GM12878 (cell line): ENCODE measurements around the gene NOVA2. TPM values are rescaled to one million over a fixed set of nuclear protein-coding genes. Genes with fewer than 3 reads are reported as not detected.

Experiments
- ATAC-seq: fragments of 200-7000 bp; cut with Tn5 transposase; 3 replicates; pipeline ENCODE4 v1.9.1; 2020; ENCODE audit warnings: mild to moderate bottlenecking, moderate library complexity
- BruUV-seq: library from RNA; stranded (reverse); fragments of 400-500 nt; replicated peaks from 2 replicates; lab custom pipeline; 2021; lab: Mats Ljungman, UMichigan
- CTCF ChIA-PET: fragments of 300-600 bp; sonication (Branson Sonifier 250); formaldehyde crosslinking; extraction: SDS; loops from one replicate; lab custom pipeline; 2021; ENCODE audit warnings: inconsistent platforms; lab: Yijun Ruan, JAX
- POLR2A ChIA-PET: fragments of 350-600 bp; formaldehyde crosslinking; extraction: SDS; loops from one replicate; lab custom pipeline; 2021; ENCODE audit warnings: inconsistent platforms; lab: Charles Lee
- RAD21 ChIA-PET: fragments of 300-600 bp; sonication (Branson Sonifier 250); formaldehyde crosslinking; loops from one replicate; lab custom pipeline; 2023; ENCODE audit warnings: antibody characterized with exemption; ENCODE audit not compliant: unreplicated experiment; lab: Charles Lee
- SMC1A ChIA-PET: fragments of 300-600 bp; sonication (Branson Sonifier 250); formaldehyde crosslinking; loops from one replicate; lab custom pipeline; 2023; ENCODE audit not compliant: unreplicated experiment, uncharacterized antibody; lab: Charles Lee
- DNase-seq: peaks from one replicate; pipeline ENCODE4 v3.0.0-alpha.2; 2011; ENCODE audit warnings: low read depth, low spot score
- FAIRE-seq: peaks from 3 replicates; lab custom pipeline; 2011; peaks lifted over from hg19 to GRCh38; lab: Jason Lieb, UNC
- H2AFZ ChIP-seq: 2 replicates; pipeline ENCODE4 v1.6.0; 2011; ENCODE audit warnings: low read depth, low read length, control low read depth; ENCODE audit not compliant: control insufficient read depth
- H3K27ac ChIP-seq: 2 replicates; pipeline ENCODE4 v1.5.1; 2011; ENCODE audit warnings: control low read depth; ENCODE audit not compliant: control insufficient read depth, insufficient read depth
- H3K27me3 ChIP-seq, 2 experiments: replicated peaks in 1 of 2; 2 replicates each; pipeline versions ENCODE4 v1.6.0 to v1.6.1; 2011; ENCODE audit warnings: low read length in 1 of 2; ENCODE audit not compliant: control insufficient read depth in 2 of 2, insufficient read depth in 2 of 2
- H3K36me3 ChIP-seq, 2 experiments: 2 replicates each; pipeline ENCODE4 v1.5.1; 2011; ENCODE audit warnings: low read length in 1 of 2; ENCODE audit not compliant: control insufficient read depth in 2 of 2, insufficient read depth in 2 of 2
- H3K4me1 ChIP-seq: 2 replicates; pipeline ENCODE4 v1.6.1; 2011; ENCODE audit warnings: mild to moderate bottlenecking, low read length, moderate library complexity, mixed read lengths; ENCODE audit not compliant: control insufficient read depth, insufficient read depth
- H3K4me2 ChIP-seq: 2 replicates; pipeline ENCODE4 v1.6.0; 2011; ENCODE audit warnings: control low read depth; ENCODE audit not compliant: control insufficient read depth, insufficient read depth
- H3K4me3 ChIP-seq: fragments of 200-600 bp; sonication (generic); 2 replicates; pipeline ENCODE4 v1.5.1; 2016
- H3K79me2 ChIP-seq: 2 replicates; pipeline ENCODE4 v1.6.0; 2011; ENCODE audit warnings: low read length; ENCODE audit not compliant: control insufficient read depth, insufficient read depth
- H3K9ac ChIP-seq: 2 replicates; pipeline ENCODE4 v1.8.0; 2011; ENCODE audit warnings: low read length, control low read depth, mixed read lengths; ENCODE audit not compliant: control insufficient read depth, insufficient read depth
- H3K9me3 ChIP-seq: replicated peaks from 3 replicates; pipeline ENCODE4 v1.5.1; 2011; ENCODE audit warnings: mild to moderate bottlenecking, low read length; ENCODE audit not compliant: control insufficient read depth, insufficient read depth
- H4K20me1 ChIP-seq: 2 replicates; pipeline ENCODE4 v1.6.0; 2011; ENCODE audit not compliant: control insufficient read depth, insufficient read depth
- BCLAF1 ChIP-seq: fragments of 450-650 bp; IDR thresholded peaks from 2 replicates; pipeline ENCODE4 v1.6.1; 2017; ENCODE audit warnings: antibody characterized with exemption, mild to moderate bottlenecking, moderate library complexity
- BHLHE40 ChIP-seq, 2 experiments: fragments of 450-650 bp in 1 of 2; IDR thresholded peaks; 2 replicates each; pipeline ENCODE4 v1.6.1; 2011 to 2017; ENCODE audit warnings: low read depth in 2 of 2, borderline replicate concordance in 1 of 2, improper control_type of control experiment in 1 of 2, low read length in 1 of 2, mild to moderate bottlenecking in 1 of 2
- E2F4 ChIP-seq: IDR thresholded peaks from 2 replicates; pipeline ENCODE4 v1.6.1; 2012; ENCODE audit warnings: low read depth, low read length, improper control_type of control experiment
- FOXK2 ChIP-seq: fragments of 450-650 bp; IDR thresholded peaks from 2 replicates; pipeline ENCODE4 v1.6.1; 2017; ENCODE audit warnings: mild to moderate bottlenecking, moderate library complexity
- GABPA ChIP-seq: IDR thresholded peaks from 2 replicates; pipeline ENCODE4 v1.6.1; 2014; ENCODE audit warnings: antibody characterized with exemption, low read depth, mild to moderate bottlenecking, inconsistent platforms
- NBN ChIP-seq: fragments of 450-650 bp; IDR thresholded peaks from 2 replicates; pipeline ENCODE4 v1.6.1; 2016
- POU2F2 ChIP-seq: IDR thresholded peaks from 3 replicates; pipeline ENCODE4 v1.6.1; 2011; ENCODE audit warnings: low read depth, mild to moderate bottlenecking, low read length, borderline replicate concordance
- RAD21 ChIP-seq: IDR thresholded peaks from 2 replicates; pipeline ENCODE4 v1.6.1; 2011; ENCODE audit warnings: mild to moderate bottlenecking, low read depth, low read length, moderate library complexity; ENCODE audit not compliant: insufficient read depth
- RCOR1 ChIP-seq: conservative IDR thresholded peaks from 2 replicates; pipeline ENCODE4 v1.6.1; 2012; ENCODE audit warnings: low read depth, low read length, improper control_type of control experiment
- SMAD5 ChIP-seq: IDR thresholded peaks from 2 replicates; pipeline ENCODE4 v1.6.1; 2016; ENCODE audit warnings: antibody characterized with exemption, low read depth
- SMARCA5 ChIP-seq: fragments of 450-650 bp; IDR thresholded peaks from 2 replicates; pipeline ENCODE4 v1.6.1; 2017; ENCODE audit warnings: mild to moderate bottlenecking
- SRF ChIP-seq, 2 experiments: IDR thresholded peaks; 2 replicates each; pipeline ENCODE4 v1.6.1; 2011; ENCODE audit warnings: low read depth in 2 of 2, low read length in 2 of 2, mild to moderate bottlenecking in 1 of 2, moderate library complexity in 1 of 2
- STAT1 ChIP-seq: fragments of 450-650 bp; conservative IDR thresholded peaks from 2 replicates; pipeline ENCODE4 v1.6.1; 2014; ENCODE audit warnings: antibody characterized with exemption, mild to moderate bottlenecking
- USF1 ChIP-seq: IDR thresholded peaks from 2 replicates; pipeline ENCODE4 v1.6.1; 2011; ENCODE audit warnings: borderline replicate concordance, low read depth, mild to moderate bottlenecking, moderate library complexity, mixed read lengths, low read length; ENCODE audit not compliant: insufficient read depth; ENCODE audit errors: extremely low read length
- ZNF274 ChIP-seq: IDR thresholded peaks from one replicate; pipeline ENCODE4 v1.8.0; 2011; ENCODE audit not compliant: insufficient read length, insufficient read depth
- ZNF592 ChIP-seq: fragments of 450-650 bp; IDR thresholded peaks from 2 replicates; pipeline ENCODE4 v1.6.1; 2017; ENCODE audit warnings: mild to moderate bottlenecking, moderate library complexity
- WGBS: methylation state at CpG from one replicate; pipeline ENCODE4 v1.1.6; 2016; ENCODE audit warnings: low lambda C conversion rate; ENCODE audit not compliant: insufficient replicate concordance, insufficient coverage; ENCODE audit errors: missing lambda C conversion rate; 5-methylcytosine and 5-hydroxymethylcytosine counted together
- in situ Hi-C: fragments of 300-500 bp; cut with MboI; formaldehyde crosslinking; loops from 9 replicates; pipeline ENCODE4 v1.14.3; 2018; ENCODE audit warnings: mixed read lengths
- intact Hi-C: fragments of 100-400 bp; cut with micrococcal nuclease; formaldehyde crosslinking; loops from one replicate; pipeline ENCODE4 v1.14.2; 2022; ENCODE audit not compliant: unreplicated experiment
- polyA plus RNA-seq, 11 experiments: library from polyadenylated mRNA; depleted of rRNA in 4 of 11; unstranded in 6 of 11; stranded (reverse) in 5 of 11; fragments of >200 nt; fragmentation: Nextera tagmentation in 4 of 11; fragmentation: Illumina TruSeq in 1 of 11; extraction: Ambion mirVana in 4 of 11; extraction: Trizol in 1 of 11; gene quantifications; 1 replicate in 1 of 11; 2 replicates in 10 of 11; pipeline versions ENCODE4 v1.2.1 to v1.2.3, GENCODE V29; 2011 to 2016; ENCODE audit warnings: inconsistent platforms in 2 of 11, missing spikeins in 2 of 11, low read depth in 1 of 11
- total RNA-seq, 4 experiments: library from RNA; depleted of rRNA in 3 of 4; stranded (reverse); fragments of >200 nt in 3 of 4; fragmentation: Illumina TruSeq in 1 of 4; extraction: Trizol in 1 of 4; gene quantifications; 2 replicates each; pipeline versions ENCODE4 v1.2.1 to v1.2.3, GENCODE V29; 2013 to 2021

NOVA2 gene
- total and polyA plus RNA-seq, 10 of the 15 experiments (the other 5 are each of a cell fraction or from before 2014, with no cell fraction given): under 0.01 to 0.44 (median 0.03) TPM; not detected in 4

GRCh38 chr19:45919678-45920077 is 54.0 kb downstream of the NOVA2 start:
- no peaks in the 10 kb centered on the region for H4K20me1 ChIP-seq
- CTCF ChIA-PET: interaction anchor here (0.6 kb wide), 1 partner anchor 348 kb away, joined by 3 read pairs; no protein-coding TSS in a partner anchor
- RAD21 ChIA-PET: no interaction called here
- H3K9ac ChIP-seq: no peak overlapping the region
- BruUV-seq: no TSS peak
- ATAC-seq (no peak), FAIRE-seq (no peak), DNase-seq (no peak)
- no peak overlapping the region for H3K27ac ChIP-seq
- SMC1A ChIA-PET: no interaction called here
- no peaks in the 10 kb centered on the region for H3K27me3 ChIP-seq
- no peak overlapping the region for H3K4me3 ChIP-seq
- intact Hi-C loops: no loop called here
- H3K79me2 ChIP-seq: no peaks in the 10 kb centered on the region
- no peak overlapping the region for H3K4me2 ChIP-seq
- POLR2A ChIA-PET: interaction anchor here (0.6 kb wide), 1 partner anchor 119 kb away, joined by 6 read pairs; no protein-coding TSS in a partner anchor
- 24% methylated on average over 7 of the region's 7 CpGs for WGBS
- H2AFZ ChIP-seq: no peak overlapping the region
- no peaks in the 10 kb centered on the region for H3K36me3 ChIP-seq
- no peaks in the 10 kb centered on the region for H3K9me3 ChIP-seq
- H3K4me1 ChIP-seq: no peaks in the 10 kb centered on the region
- in situ Hi-C loops: no loop called here
- TF ChIP-seq RAD21: no peak
- no peak for TF ChIP-seq STAT1
- TF ChIP-seq E2F4: no peak
- no peak for TF ChIP-seq SRF (IDR thresholded peaks at IDR 0.05; ENCODE audit: low read depth in 2 of 2, low read length in 2 of 2)
- TF ChIP-seq NBN: no peak
- TF ChIP-seq BCLAF1: no peak
- TF ChIP-seq RCOR1: no peak
- TF ChIP-seq ZNF274: no peak
- no peak for TF ChIP-seq FOXK2
- TF ChIP-seq GABPA: no peak
- TF ChIP-seq SMAD5: no peak
- no peak for TF ChIP-seq POU2F2
- TF ChIP-seq BHLHE40 (IDR thresholded peaks at IDR 0.05; ENCODE audit: borderline replicate concordance in 1 of 2, low read depth in 2 of 2, low read length in 1 of 2): no peak
- TF ChIP-seq USF1: no peak
- TF ChIP-seq ZNF592: no peak
- no peak for TF ChIP-seq SMARCA5
